ACC112 (cell line): Measurements from ENCODE around the gene VWA5A.
"Not testable (repeated sequence)": the region's sequence is repeated elsewhere in the genome, so short reads cannot be mapped to it uniquely, and the experiment has no call there.

ENCODE experiments used
- H2AFZ ChIP-seq: fragments of 200-600 bp; sonication (generic); one replicate; pipeline ENCODE4 v1.6.0; 2017; ENCODE audit warnings: antibody characterized with exemption, low read length; ENCODE audit not compliant: unreplicated experiment
- H3K27ac ChIP-seq: fragments of 200-600 bp; sonication (generic); 2 replicates; pipeline ENCODE4 v1.5.1; 2014; ENCODE audit warnings: low read depth, mild to moderate bottlenecking, antibody characterized with exemption, low read length, moderate library complexity
- H3K27me3 ChIP-seq: fragments of 200-600 bp; sonication (generic); 2 replicates; pipeline ENCODE4 v1.6.1; 2014; ENCODE audit warnings: mild to moderate bottlenecking, antibody characterized with exemption, low read length, moderate library complexity, mixed read lengths; ENCODE audit not compliant: insufficient read depth
- H3K36me3 ChIP-seq: fragments of 200-600 bp; sonication (generic); 2 replicates; pipeline ENCODE4 v1.6.1; 2016; ENCODE audit warnings: mild to moderate bottlenecking, antibody characterized with exemption, low read length, moderate library complexity, mixed read lengths; ENCODE audit not compliant: insufficient read depth
- H3K4me1 ChIP-seq: fragments of 200-600 bp; sonication (generic); one replicate; pipeline ENCODE4 v1.6.1; 2016; ENCODE audit warnings: low read length, mixed read lengths; ENCODE audit not compliant: insufficient read depth, unreplicated experiment, control insufficient read depth
- H3K4me3 ChIP-seq: fragments of 200-600 bp; sonication (generic); 2 replicates; pipeline ENCODE4 v1.5.1; 2014; ENCODE audit warnings: mild to moderate bottlenecking, low read depth, low read length
- H3K79me2 ChIP-seq: fragments of 200-600 bp; sonication (generic); one replicate; pipeline ENCODE4 v1.6.0; 2016; ENCODE audit warnings: low read length; ENCODE audit not compliant: control insufficient read depth, unreplicated experiment, insufficient read depth

The VWA5A gene

GRCh38 chr11:124168796-124169195, 53.5 kb downstream of the VWA5A start:
- Histone ChIP-seq H3K4me1 (no peaks in the 10 kb centered on the region), H3K36me3 (no peaks in the 10 kb centered on the region), H3K27me3 (no peaks in the 10 kb centered on the region), H3K27ac (no peak overlapping the region), H2AFZ (no peak overlapping the region), H3K79me2 (no peaks in the 10 kb centered on the region), H3K4me3 (no peak overlapping the region)

GRCh38 chr11:124170315-124170714, 55.1 kb downstream of the VWA5A start:
- not testable (repeated sequence) for H2AFZ ChIP-seq, H3K27me3 ChIP-seq, H3K79me2 ChIP-seq, H3K4me3 ChIP-seq, H3K36me3 ChIP-seq, H3K27ac ChIP-seq, H3K4me1 ChIP-seq

GRCh38 chr11:124170801-124171586, 55.7 kb downstream of the VWA5A start:
- Histone ChIP-seq H3K27ac (no peak overlapping the region), H3K36me3 (no peaks in the 10 kb centered on the region), H3K79me2 (no peaks in the 10 kb centered on the region), H3K4me3 (no peak overlapping the region), H2AFZ (no peak overlapping the region), H3K27me3 (no peaks in the 10 kb centered on the region), H3K4me1 (peaks cover 6% of the 10 kb centered on the region)

GRCh38 chr11:124172101-124172500, 56.9 kb downstream of the VWA5A start:
- no peaks in the 10 kb centered on the region for H3K27me3 ChIP-seq

DNA sequence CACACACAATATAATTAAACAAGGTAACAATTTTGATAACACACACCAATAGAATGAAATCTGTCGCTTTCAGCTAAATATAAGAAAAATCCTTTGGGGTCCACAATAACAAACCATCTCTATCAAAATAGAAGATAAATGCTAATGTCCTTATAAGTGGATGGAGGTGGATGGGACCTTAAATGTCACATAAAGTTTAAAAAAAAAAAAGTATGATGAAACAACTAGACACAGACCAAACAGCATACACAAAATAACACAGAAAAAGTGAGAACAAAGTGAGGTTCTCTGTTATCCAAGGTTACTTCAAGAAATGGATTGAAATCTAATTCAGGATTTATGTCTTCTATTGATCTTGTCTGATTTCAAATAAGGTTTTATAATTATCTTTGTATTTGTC, 57.3 kb downstream of the VWA5A start:
- Histone ChIP-seq H3K27me3 (no peaks in the 10 kb centered on the region), H3K27ac (no peak overlapping the region), H3K36me3 (no peaks in the 10 kb centered on the region), H3K4me1 (peaks cover 6% of the 10 kb centered on the region), H3K4me3 (no peak overlapping the region), H2AFZ (no peak overlapping the region), H3K79me2 (no peaks in the 10 kb centered on the region)

More at GRCh38 chr11:124172101-124172500, 56.9 kb downstream of the VWA5A start:
- Histone ChIP-seq H3K36me3 (no peaks in the 10 kb centered on the region), H3K4me3 (no peak overlapping the region), H3K27ac (no peak overlapping the region), H2AFZ (no peak overlapping the region), H3K79me2 (no peaks in the 10 kb centered on the region), H3K4me1 (peaks cover 6% of the 10 kb centered on the region)

- H3K4me3 ChIP-seq = no peak overlapping the region
- H3K27me3 ChIP-seq = no peaks in the 10 kb centered on the region
- peaks cover 14% of the 10 kb centered on the region for H3K4me1 ChIP-seq
- peak overlapping the region; percentile 22 for H2AFZ ChIP-seq
- H3K36me3 ChIP-seq = no peaks in the 10 kb centered on the region
- H3K79me2 ChIP-seq = no peaks in the 10 kb centered on the region
- H3K27ac ChIP-seq = peak overlapping the region; percentile 45; the same call in 1 of the 2 replicates
Measured at GRCh38 chr11:124174001-124174583, 58.8 kb downstream of the VWA5A start.

- no peak overlapping the region for H2AFZ ChIP-seq
- no peaks in the 10 kb centered on the region for H3K36me3 ChIP-seq
- H3K27ac ChIP-seq = no peak overlapping the region
- H3K27me3 ChIP-seq = no peaks in the 10 kb centered on the region
- H3K4me1 ChIP-seq = peaks cover 20% of the 10 kb centered on the region
- H3K79me2 ChIP-seq = no peaks in the 10 kb centered on the region
- no peak overlapping the region for H3K4me3 ChIP-seq
Measured at GRCh38 chr11:124176925-124177715, 61.9 kb downstream of the VWA5A start.

DNA sequence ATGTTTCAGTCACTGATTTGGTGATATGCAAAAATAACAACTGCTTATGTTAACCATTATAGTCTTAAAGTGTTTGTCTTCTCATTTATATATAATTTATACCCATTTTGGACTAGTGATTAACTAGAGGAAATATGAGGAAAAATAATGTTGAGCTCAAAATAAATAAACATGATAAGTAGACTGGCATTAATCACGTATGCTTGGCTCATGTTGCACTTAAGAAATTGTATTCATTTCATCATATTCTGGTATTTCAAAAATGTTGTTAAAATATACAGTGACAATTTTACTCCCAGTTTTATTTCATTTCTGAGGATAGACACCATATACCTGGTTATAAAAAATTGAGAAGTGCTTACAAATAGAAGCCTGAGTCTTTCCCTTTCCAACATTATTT, 64.1 kb downstream of the VWA5A start:
- H3K36me3 ChIP-seq = no peaks in the 10 kb centered on the region
- no peak overlapping the region for H2AFZ ChIP-seq
- H3K27me3 ChIP-seq = no peaks in the 10 kb centered on the region
- peak overlapping the region; percentile 22; the same call in 1 of the 2 replicates for H3K4me3 ChIP-seq
- peaks cover 17% of the 10 kb centered on the region for H3K4me1 ChIP-seq
- no peak overlapping the region for H3K27ac ChIP-seq
- no peaks in the 10 kb centered on the region for H3K79me2 ChIP-seq

GRCh38 chr11:124183068-124183467, 67.8 kb downstream of the VWA5A start, which contains the start of gene OR10D3:
Gene OR10D3, plus strand, starts transcription at chr11:124183345. Its CDS starts 1,925 bp downstream, at chr11:124185270.
- H3K4me3 ChIP-seq = no peak within 1 kb of the TSS
- no peaks in the 10 kb centered on the region for H3K79me2 ChIP-seq
- no peak within 1 kb of the TSS for H3K27ac ChIP-seq
- H3K36me3 ChIP-seq = no peaks in the 10 kb centered on the region
- no peak within 1 kb of the TSS for H2AFZ ChIP-seq
- H3K27me3 ChIP-seq = peaks cover 18% of the 10 kb centered on the region
- peaks cover 14% of the 10 kb centered on the region for H3K4me1 ChIP-seq

DNA sequence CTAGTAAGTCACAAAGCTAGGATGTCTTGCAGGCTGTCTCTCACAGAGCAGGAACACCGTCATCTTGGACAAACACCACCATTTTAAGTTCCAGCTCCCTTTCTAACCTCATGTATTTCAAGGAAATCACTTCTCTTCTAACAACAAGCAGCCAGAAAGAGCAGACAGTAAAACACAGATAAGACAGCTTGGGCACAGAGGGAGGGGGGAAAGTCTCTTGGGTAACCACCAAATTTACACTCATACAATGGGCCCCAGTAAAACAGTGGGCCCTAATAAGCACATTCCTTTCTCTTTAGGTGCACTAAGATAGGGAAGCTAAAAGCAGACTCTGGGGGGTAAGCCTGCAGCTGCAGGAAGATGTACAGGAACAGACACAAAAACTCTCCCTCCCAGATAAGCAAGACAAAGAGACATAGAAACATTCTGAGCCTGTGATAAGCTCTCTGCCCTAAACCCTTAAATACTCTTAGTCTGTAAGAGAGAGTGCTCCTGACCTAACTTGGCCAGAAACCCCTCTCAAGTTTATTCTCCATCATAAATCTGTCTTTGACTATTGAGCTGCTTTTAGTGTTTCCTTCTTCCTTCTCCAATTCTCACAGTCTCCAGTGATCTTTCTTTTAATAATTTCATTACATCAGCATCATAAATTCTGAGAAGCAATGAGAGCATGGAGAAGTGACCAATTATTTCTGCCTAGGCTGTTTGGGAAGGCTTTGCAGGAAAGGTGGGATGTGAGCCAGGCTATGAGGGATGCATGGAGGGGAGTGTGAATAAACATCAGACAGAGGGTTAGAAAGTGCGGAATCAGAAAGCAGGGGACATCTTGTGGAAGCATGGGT, 75.3 kb downstream of the VWA5A start:
- Histone ChIP-seq H3K4me3 (no peak overlapping the region), H3K27me3 (peaks cover 24% of the 10 kb centered on the region), H3K79me2 (no peaks in the 10 kb centered on the region), H3K27ac (no peak overlapping the region), H3K36me3 (no peaks in the 10 kb centered on the region), H2AFZ (no peak overlapping the region), H3K4me1 (peaks cover 4% of the 10 kb centered on the region)
